ENCODE results near the gene HAGHL.

The HAGHL gene

GRCh38 chr16:700684-701584 is 26.0 kb upstream of the HAGHL start:
- H3K4me2 ChIP-seq (ENCODE audit: low read depth, low read length, poor library complexity, severe bottlenecking): no peak overlapping the region
- no peak overlapping the region for H2AFZ ChIP-seq (ENCODE audit: low read length)
- no peaks in the 10 kb centered on the region for H3K27me3 ChIP-seq (ENCODE audit: insufficient read depth, low read length, poor library complexity, severe bottlenecking)

GRCh38 chr16:702341-702740 is 24.6 kb upstream of the HAGHL start:
- Histone ChIP-seq H3K4me3 (ENCODE audit: low read length, poor library complexity, severe bottlenecking) (no peak overlapping the region), H3K9ac (ENCODE audit: low read depth, low read length, poor library complexity, severe bottlenecking) (no peak overlapping the region), H4K20me1 (ENCODE audit: insufficient read depth, low read length, poor library complexity, severe bottlenecking) (no peaks in the 10 kb centered on the region), H2AFZ (ENCODE audit: low read length) (no peak overlapping the region), H3K4me2 (ENCODE audit: low read depth, low read length, poor library complexity, severe bottlenecking) (no peak overlapping the region), H3K79me2 (ENCODE audit: insufficient read depth, low read length) (no peaks in the 10 kb centered on the region), H3K9me2 (replicated peaks; ENCODE audit: low read depth, low read length) (no peaks in the 10 kb centered on the region), H3K9me3 (ENCODE audit: insufficient read depth, low read depth, low read length) (no peaks in the 10 kb centered on the region), H3F3A (ENCODE audit: low read depth) (no peaks in the 10 kb centered on the region), H3K27me3 (ENCODE audit: insufficient read depth, low read length, poor library complexity, severe bottlenecking) (no peaks in the 10 kb centered on the region), H3K4me1 (ENCODE audit: insufficient read depth, low read length, poor library complexity, severe bottlenecking) (no peaks in the 10 kb centered on the region), H3K36me3 (ENCODE audit: insufficient read depth, low read length) (no peaks in the 10 kb centered on the region)
- no peak for TF ChIP-seq EZH2phosphoT487 (IDR thresholded peaks at IDR 0.05; ENCODE audit: borderline replicate concordance)
- TF ChIP-seq, protein P1, sequence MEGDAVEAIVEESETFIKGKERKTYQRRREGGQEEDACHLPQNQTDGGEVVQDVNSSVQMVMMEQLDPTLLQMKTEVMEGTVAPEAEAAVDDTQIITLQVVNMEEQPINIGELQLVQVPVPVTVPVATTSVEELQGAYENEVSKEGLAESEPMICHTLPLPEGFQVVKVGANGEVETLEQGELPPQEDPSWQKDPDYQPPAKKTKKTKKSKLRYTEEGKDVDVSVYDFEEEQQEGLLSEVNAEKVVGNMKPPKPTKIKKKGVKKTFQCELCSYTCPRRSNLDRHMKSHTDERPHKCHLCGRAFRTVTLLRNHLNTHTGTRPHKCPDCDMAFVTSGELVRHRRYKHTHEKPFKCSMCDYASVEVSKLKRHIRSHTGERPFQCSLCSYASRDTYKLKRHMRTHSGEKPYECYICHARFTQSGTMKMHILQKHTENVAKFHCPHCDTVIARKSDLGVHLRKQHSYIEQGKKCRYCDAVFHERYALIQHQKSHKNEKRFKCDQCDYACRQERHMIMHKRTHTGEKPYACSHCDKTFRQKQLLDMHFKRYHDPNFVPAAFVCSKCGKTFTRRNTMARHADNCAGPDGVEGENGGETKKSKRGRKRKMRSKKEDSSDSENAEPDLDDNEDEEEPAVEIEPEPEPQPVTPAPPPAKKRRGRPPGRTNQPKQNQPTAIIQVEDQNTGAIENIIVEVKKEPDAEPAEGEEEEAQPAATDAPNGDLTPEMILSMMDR (conservative IDR thresholded peaks at IDR 0.05; ENCODE audit: low read length): no peak

More at GRCh38 chr16:700684-701584, 26.0 kb upstream of the HAGHL start:
- Histone ChIP-seq H3K4me1 (ENCODE audit: insufficient read depth, low read length, poor library complexity, severe bottlenecking) (no peaks in the 10 kb centered on the region), H3K9ac (ENCODE audit: low read depth, low read length, poor library complexity, severe bottlenecking) (no peak overlapping the region), H3F3A (ENCODE audit: low read depth) (no peaks in the 10 kb centered on the region), H3K79me2 (ENCODE audit: insufficient read depth, low read length) (no peaks in the 10 kb centered on the region), H3K9me3 (ENCODE audit: insufficient read depth, low read depth, low read length) (no peaks in the 10 kb centered on the region), H4K20me1 (ENCODE audit: insufficient read depth, low read length, poor library complexity, severe bottlenecking) (no peaks in the 10 kb centered on the region), H3K36me3 (ENCODE audit: insufficient read depth, low read length) (no peaks in the 10 kb centered on the region), H3K9me2 (replicated peaks; ENCODE audit: low read depth, low read length) (no peaks in the 10 kb centered on the region), H3K4me3 (ENCODE audit: low read length, poor library complexity, severe bottlenecking) (no peak overlapping the region)
- TF ChIP-seq EZH2phosphoT487 (IDR thresholded peaks at IDR 0.05; ENCODE audit: borderline replicate concordance): no peak
- TF ChIP-seq, protein P1 (conservative IDR thresholded peaks at IDR 0.05; ENCODE audit: low read length): no peak

GRCh38 chr16:703406-703805 is 23.5 kb upstream of the HAGHL start:
- no peaks in the 10 kb centered on the region for H3K36me3 ChIP-seq (ENCODE audit: insufficient read depth, low read length)
- H3K79me2 ChIP-seq (ENCODE audit: insufficient read depth, low read length): no peaks in the 10 kb centered on the region
- no peaks in the 10 kb centered on the region for H3K9me3 ChIP-seq (ENCODE audit: insufficient read depth, low read depth, low read length)
- no peaks in the 10 kb centered on the region for H3K27me3 ChIP-seq (ENCODE audit: insufficient read depth, low read length, poor library complexity, severe bottlenecking)
- H4K20me1 ChIP-seq (ENCODE audit: insufficient read depth, low read length, poor library complexity, severe bottlenecking): no peaks in the 10 kb centered on the region
- H3K4me2 ChIP-seq (ENCODE audit: low read depth, low read length, poor library complexity, severe bottlenecking): no peak overlapping the region
- H3K9me2 ChIP-seq (replicated peaks; ENCODE audit: low read depth, low read length): no peaks in the 10 kb centered on the region
- no peak overlapping the region for H2AFZ ChIP-seq (ENCODE audit: low read length)
- no peak overlapping the region for H3K9ac ChIP-seq (ENCODE audit: low read depth, low read length, poor library complexity, severe bottlenecking)
- H3K4me3 ChIP-seq (ENCODE audit: low read length, poor library complexity, severe bottlenecking): no peak overlapping the region
- no peaks in the 10 kb centered on the region for H3K4me1 ChIP-seq (ENCODE audit: insufficient read depth, low read length, poor library complexity, severe bottlenecking)
- no peaks in the 10 kb centered on the region for H3F3A ChIP-seq (ENCODE audit: low read depth)
- no peak for TF ChIP-seq EZH2phosphoT487 (IDR thresholded peaks at IDR 0.05; ENCODE audit: borderline replicate concordance)
- TF ChIP-seq, protein P1 (conservative IDR thresholded peaks at IDR 0.05; ENCODE audit: low read length): no peak

Data from Loucy (cell line).